Measurements from ENCODE around the gene NFE2L3. TPM values are rescaled to one million over a fixed set of nuclear protein-coding genes. Genes with fewer than 3 reads are reported as not detected.
"Not testable (repeated sequence)": the region's sequence is repeated elsewhere in the genome, so short reads cannot be mapped to it uniquely, and the experiment has no call there.

The NFE2L3 gene
- total RNA-seq, 2 experiments from 2014 or later: 10.0 to 10.3 TPM

GRCh38 chr7:26179826-26180497 lies 28.0 kb downstream of the NFE2L3 start:
- Mint-ChIP-seq H3K27ac (no peak overlapping the region), H3K36me3 (peaks cover 1% of the 10 kb centered on the region), H3K9me3 (no peaks in the 10 kb centered on the region), H3K27me3 (no peaks in the 10 kb centered on the region), H3K4me3 (no peak overlapping the region), H3K4me1 (peaks cover 3% of the 10 kb centered on the region)
- no peak for DNase-seq
- ATAC-seq (ENCODE audit: low read depth): no peak
- POLR2A ChIA-PET: interaction anchor here (0.6 to 4.1 kb wide), 7 partner anchors 9 to 292 kb away, joined by 3 to 17 read pairs (median 3); partner anchors contain the start of genes CBX3, HNRNPA2B1 and NFE2L3

- Mint-ChIP-seq H3K4me3 (no peak overlapping the region), H3K36me3 (peaks cover 9% of the 10 kb centered on the region), H3K4me1 (peaks cover 11% of the 10 kb centered on the region), H3K27ac (peak overlapping the region; percentile 1), H3K9me3 (no peaks in the 10 kb centered on the region), H3K27me3 (no peaks in the 10 kb centered on the region)
- no peak for ATAC-seq (ENCODE audit: low read depth)
- POLR2A ChIA-PET: interaction anchor here (0.7 to 4.1 kb wide), 3 partner anchors 19 to 292 kb away, joined by 3 to 17 read pairs (median 4); partner anchors contain the start of genes CBX3, HNRNPA2B1 and NFE2L3
- DNase-seq: no peak
These were observed 28.8 kb downstream of the NFE2L3 start for GRCh38 chr7:26180792-26181198.

- Mint-ChIP-seq H3K9me3 (no peaks in the 10 kb centered on the region), H3K36me3 (peaks cover 9% of the 10 kb centered on the region), H3K27ac (no peak overlapping the region), H3K4me1 (peaks cover 17% of the 10 kb centered on the region), H3K27me3 (no peaks in the 10 kb centered on the region), H3K4me3 (no peak overlapping the region)
- ATAC-seq (ENCODE audit: low read depth): no peak
- POLR2A ChIA-PET: interaction anchor here (0.8 to 4.1 kb wide), 7 partner anchors 10 to 30 kb away, joined by 3 to 17 read pairs (median 3); partner anchors contain the start of genes CBX3, HNRNPA2B1 and NFE2L3
- DNase-seq: no peak
These were observed 29.7 kb downstream of the NFE2L3 start for GRCh38 chr7:26181474-26182227.

- Mint-ChIP-seq H3K4me1 (peaks cover 21% of the 10 kb centered on the region), H3K36me3 (peaks cover 13% of the 10 kb centered on the region), H3K27me3 (no peaks in the 10 kb centered on the region), H3K27ac (no peak overlapping the region), H3K9me3 (no peaks in the 10 kb centered on the region), H3K4me3 (no peak overlapping the region)
- DNase-seq: no peak
- POLR2A ChIA-PET: interaction anchor here (1.4 to 4.1 kb wide), 7 partner anchors 10 to 31 kb away, joined by 3 to 17 read pairs (median 3); partner anchors contain the start of genes CBX3, HNRNPA2B1 and NFE2L3
- no peak for ATAC-seq (ENCODE audit: low read depth)
These were observed 30.3 kb downstream of the NFE2L3 start for GRCh38 chr7:26182283-26182682.

GRCh38 chr7:26182706-26183105 lies 30.7 kb downstream of the NFE2L3 start:
- Mint-ChIP-seq H3K4me3 (no peak overlapping the region), H3K9me3 (no peaks in the 10 kb centered on the region), H3K4me1 (peaks cover 24% of the 10 kb centered on the region), H3K36me3 (peaks cover 15% of the 10 kb centered on the region), H3K27ac (no peak overlapping the region), H3K27me3 (no peaks in the 10 kb centered on the region)
- no peak for DNase-seq
- POLR2A ChIA-PET: interaction anchor here (1.4 to 4.1 kb wide), 7 partner anchors 9 to 31 kb away, joined by 3 to 17 read pairs (median 3); partner anchors contain the start of genes CBX3, HNRNPA2B1 and NFE2L3
- ATAC-seq (ENCODE audit: low read depth): no peak

GRCh38 chr7:26183545-26184280 lies 31.7 kb downstream of the NFE2L3 start:
- ATAC-seq (ENCODE audit: low read depth) (no peak), DNase-seq (no peak)
- Mint-ChIP-seq H3K4me3 (no peak overlapping the region), H3K4me1 (peaks cover 32% of the 10 kb centered on the region), H3K36me3 (peaks cover 19% of the 10 kb centered on the region), H3K27me3 (no peaks in the 10 kb centered on the region), H3K27ac (peak overlapping the region; percentile 49), H3K9me3 (no peaks in the 10 kb centered on the region)
- POLR2A ChIA-PET: interaction anchor here (0.5 to 1.9 kb wide), 4 partner anchors 8 to 291 kb away, joined by 5 to 12 read pairs (median 7); partner anchors contain the start of gene NFE2L3

- ATAC-seq (ENCODE audit: low read depth); H3K9me3 Mint-ChIP-seq; H3K27me3 Mint-ChIP-seq; DNase-seq; H3K4me3 Mint-ChIP-seq: not testable (repeated sequence)
- Mint-ChIP-seq H3K36me3 (peaks cover 25% of the 10 kb centered on the region), H3K27ac (peak overlapping the region; percentile 81), H3K4me1 (peaks cover 38% of the 10 kb centered on the region)
- POLR2A ChIA-PET: interaction anchor here (0.8 to 5.9 kb wide), 4 partner anchors 8 to 32 kb away, joined by 5 to 107 read pairs (median 9); partner anchors contain the start of genes CBX3, HNRNPA2B1 and NFE2L3
These were observed 32.5 kb downstream of the NFE2L3 start for GRCh38 chr7:26184281-26185101.

GRCh38 chr7:26185131-26185843 lies 33.3 kb downstream of the NFE2L3 start:
- Mint-ChIP-seq H3K4me1 (peaks cover 42% of the 10 kb centered on the region), H3K9me3 (no peaks in the 10 kb centered on the region), H3K27ac (peak overlapping the region; percentile 81), H3K36me3 (peaks cover 28% of the 10 kb centered on the region), H3K27me3 (no peaks in the 10 kb centered on the region), H3K4me3 (peak overlapping the region; percentile 33)
- POLR2A ChIA-PET: interaction anchor here (0.9 to 5.9 kb wide), 3 partner anchors 10 to 33 kb away, joined by 4 to 107 read pairs (median 9); partner anchors contain the start of genes CBX3, HNRNPA2B1 and NFE2L3
- ATAC-seq (ENCODE audit: low read depth) (peak; percentile 34), DNase-seq (no peak)

- H3K27ac Mint-ChIP-seq: peak overlapping the region; percentile 81
- peak overlapping the region; percentile 33 for H3K4me3 Mint-ChIP-seq
- ATAC-seq (ENCODE audit: low read depth): no peak
- no peak for DNase-seq
- H3K4me1 Mint-ChIP-seq: peaks cover 46% of the 10 kb centered on the region
- H3K27me3 Mint-ChIP-seq: no peaks in the 10 kb centered on the region
- H3K9me3 Mint-ChIP-seq: no peaks in the 10 kb centered on the region
- POLR2A ChIA-PET: interaction anchor here (0.9 to 5.9 kb wide), 3 partner anchors 9 to 34 kb away, joined by 4 to 107 read pairs (median 9); partner anchors contain the start of genes CBX3, HNRNPA2B1 and NFE2L3
- H3K36me3 Mint-ChIP-seq: peaks cover 33% of the 10 kb centered on the region
These were observed 33.8 kb downstream of the NFE2L3 start for GRCh38 chr7:26185844-26186180.

GRCh38 chr7:26186364-26187311 lies 34.6 kb downstream of the NFE2L3 start:
- Mint-ChIP-seq H3K27me3 (no peaks in the 10 kb centered on the region), H3K27ac (peak overlapping the region; percentile 73), H3K36me3 (peaks cover 35% of the 10 kb centered on the region), H3K4me3 (peak overlapping the region; percentile 28), H3K9me3 (no peaks in the 10 kb centered on the region), H3K4me1 (peaks cover 51% of the 10 kb centered on the region)
- POLR2A ChIA-PET: interaction anchor here (0.6 to 5.9 kb wide), 6 partner anchors 8 to 94 kb away, joined by 3 to 107 read pairs (median 8); partner anchors contain the start of genes CBX3, HNRNPA2B1 and NFE2L3
- ATAC-seq (ENCODE audit: low read depth): no peak
- DNase-seq: no peak
